IPS DF 19.7 (cell line): ENCODE data around the gene INTS11.

Experiments
- DNase-seq: peaks from one replicate; pipeline ENCODE4 v3.0.0-alpha.2; 2013; ENCODE audit warnings: low read depth, low spot score

INTS11 gene

DNA sequence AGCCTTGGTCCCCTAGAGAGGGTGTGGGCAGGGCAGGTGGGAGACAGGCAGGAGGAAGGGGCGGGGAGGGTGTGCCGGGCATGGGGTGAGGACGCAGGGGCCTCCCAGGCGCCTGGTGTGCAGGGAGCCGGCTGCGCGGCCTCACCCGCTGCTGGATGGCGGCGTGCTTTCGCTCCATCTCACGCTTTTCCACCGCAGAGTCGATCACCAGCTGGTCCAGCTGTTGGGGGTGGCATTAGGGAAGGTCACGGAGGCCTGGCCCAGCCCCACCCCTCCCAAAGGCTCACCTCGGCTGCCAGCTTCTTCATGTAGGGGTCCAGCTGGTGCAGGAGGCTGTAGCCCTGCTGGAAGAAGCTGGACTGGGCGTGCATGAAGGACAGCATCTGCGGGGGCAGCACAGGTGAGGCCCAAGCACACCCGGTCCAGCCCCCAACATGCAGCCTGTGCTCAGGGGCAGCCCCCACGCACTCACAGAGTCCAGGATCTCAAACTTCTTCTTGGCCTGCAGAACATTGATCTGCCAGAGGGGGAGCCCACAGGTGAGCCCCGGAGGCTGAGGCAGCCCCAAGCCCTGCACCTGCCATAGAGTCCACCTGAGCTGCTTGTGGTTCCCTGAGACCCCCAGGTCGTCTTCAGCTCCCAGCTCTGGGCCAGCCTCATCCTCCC, 24.6 kb downstream of the INTS11 start:
- DNase-seq, result no peak

DNA sequence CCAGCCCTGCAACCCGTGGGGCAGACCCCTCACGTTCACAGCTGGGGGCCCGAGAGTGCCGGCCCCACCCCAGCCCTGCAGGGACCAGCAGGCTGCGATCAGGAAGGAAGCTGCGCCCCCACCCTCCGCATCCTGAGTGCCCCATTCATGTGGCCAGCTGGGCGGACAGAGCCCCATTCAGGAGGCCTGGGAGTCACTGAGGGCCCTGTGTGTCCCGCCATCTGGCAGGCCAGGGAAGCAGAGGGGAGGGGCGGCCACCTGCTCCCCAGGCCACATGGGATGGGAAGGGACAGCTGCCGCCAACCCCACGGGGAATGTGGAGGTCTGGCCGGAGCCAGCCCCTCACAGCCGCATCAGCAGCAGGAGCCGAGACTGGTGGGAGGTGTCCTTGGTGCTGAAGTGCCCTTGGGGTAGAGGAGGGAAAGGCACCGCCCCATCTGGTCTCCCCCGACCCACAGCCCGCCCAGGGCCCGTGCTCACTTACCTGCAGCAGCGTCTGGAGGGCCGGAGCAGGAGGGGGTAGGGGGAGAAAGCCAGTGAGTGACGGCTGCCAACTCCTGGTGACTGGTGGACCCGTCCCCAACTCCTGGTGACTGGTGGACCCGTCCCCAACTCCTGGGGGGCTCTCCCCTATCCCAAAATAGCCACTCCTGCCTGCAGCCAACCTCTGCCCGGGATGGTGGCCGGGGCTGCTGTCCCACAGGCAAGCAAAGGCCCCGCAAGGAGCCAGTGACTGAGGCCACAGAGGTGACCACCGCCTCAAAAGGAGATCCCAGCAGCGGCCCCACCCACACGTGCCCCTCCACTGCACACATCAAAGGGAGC, 25.4 kb downstream of the INTS11 start:
- DNase-seq, result no peak

DNA sequence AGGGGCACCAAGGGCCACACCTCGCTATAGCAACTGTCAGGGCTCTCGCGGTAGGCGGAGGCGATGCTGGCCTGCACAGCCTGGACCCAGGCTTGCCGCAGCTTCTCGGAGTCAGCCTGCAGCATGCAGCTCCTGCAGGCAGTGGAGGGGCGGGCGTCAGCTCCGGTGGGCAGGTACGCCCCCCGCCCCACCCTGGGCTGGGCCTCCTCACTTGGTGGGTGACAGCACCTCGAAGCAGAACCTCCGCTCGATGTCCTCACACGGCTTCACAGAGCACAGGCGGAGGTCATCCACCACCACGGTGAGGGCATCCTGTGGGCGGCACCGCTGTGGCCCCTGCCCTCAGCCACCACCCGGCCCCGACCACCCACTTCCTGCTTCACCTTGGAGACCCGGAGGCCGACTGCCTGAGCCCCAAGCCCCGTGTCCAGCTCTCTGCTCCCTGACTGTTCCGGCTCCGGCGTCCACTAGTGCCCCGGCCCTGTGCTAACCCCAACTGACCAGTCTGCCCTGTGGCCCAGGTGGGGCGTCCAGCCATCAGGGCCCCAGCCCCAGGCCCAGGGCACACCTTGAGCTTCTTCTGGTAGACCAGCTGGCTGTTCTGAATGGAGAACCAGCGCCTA, 26.5 kb downstream of the INTS11 start:
- DNase-seq, result no peak

DNA sequence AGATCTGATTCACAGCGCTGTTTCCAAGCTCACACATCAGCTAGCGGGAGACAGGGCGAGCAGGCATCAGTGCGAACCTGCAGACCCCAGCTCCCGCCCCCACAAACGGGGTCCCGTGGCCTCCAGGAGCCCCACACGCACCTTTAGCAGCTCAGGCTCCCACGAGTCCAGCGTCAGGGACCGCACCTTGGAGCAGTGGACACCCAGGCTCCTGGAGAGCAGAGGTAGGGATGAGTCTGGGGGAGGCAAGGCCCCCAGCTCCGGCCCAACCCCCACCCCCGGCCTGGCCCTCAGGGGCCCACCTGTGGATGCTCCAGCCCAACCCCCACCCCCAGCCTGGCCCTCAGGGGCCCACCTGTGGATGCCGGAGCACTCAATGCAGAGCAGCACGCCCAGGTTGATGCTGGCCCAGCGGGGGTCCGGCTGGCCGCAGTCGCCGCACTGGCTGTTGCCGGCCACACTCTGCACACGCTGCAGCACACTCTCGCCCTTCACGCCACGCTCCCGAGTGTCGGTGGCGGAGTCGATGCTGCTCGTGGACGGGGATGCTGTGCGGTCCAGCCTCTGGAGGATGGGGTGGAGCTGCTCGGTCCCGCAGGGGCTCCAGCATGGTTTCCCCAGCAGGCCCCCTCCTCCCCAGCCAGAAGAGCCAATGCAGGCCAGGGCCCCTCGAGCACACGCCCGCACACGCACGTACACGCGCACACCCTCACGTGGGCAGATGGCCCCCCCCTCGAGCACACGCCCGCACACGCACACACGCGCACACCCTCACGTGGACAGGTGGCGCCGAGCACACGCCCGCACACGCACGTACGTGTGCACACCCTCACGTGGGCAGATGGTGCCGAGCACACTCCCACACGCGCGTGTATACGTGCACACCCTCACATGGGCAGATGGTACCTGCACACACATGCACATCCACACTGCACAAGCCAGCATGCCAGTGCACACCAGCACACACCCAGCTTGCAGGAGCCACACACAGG, 28.1 kb downstream of the INTS11 start:
- DNase-seq, result no peak

DNA sequence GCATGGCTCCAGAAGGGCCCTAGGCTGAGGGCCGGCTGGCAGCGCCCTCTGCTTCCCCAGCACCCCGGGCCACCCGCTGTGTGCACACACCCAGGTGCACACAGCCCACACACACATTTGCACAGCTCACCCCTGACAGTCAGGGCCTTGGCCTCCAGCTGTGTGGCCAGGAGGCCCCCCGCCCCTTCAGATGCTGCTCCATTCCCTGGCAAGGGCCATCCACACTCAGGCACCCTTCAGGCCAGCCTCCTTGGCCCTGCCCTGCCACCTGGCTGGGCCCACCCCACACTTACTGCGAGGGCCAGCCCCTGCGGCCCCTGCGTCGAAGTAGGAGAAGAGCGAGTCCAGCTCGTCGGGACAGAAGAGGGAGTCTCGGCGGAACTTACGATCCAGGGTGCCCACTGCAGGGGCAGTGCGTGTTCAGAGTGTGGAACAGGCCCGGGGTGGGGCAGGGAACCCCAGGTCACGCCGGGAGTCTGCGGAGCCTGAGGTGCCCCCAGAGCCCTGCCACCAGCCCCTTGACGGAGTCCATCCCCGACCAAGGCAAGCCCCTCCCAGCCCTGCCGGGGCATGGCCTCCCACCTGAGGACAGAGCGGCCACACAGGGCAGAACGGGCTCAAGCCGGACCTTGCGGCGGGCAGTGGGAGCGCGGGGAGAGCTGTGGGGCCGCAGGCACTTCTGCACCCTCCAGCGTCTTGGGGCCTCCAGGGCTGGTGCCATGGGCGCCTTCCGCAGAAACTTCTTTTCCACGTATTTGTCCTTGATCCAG, 29.1 kb downstream of the INTS11 start:
- DNase-seq, result no peak

DNA sequence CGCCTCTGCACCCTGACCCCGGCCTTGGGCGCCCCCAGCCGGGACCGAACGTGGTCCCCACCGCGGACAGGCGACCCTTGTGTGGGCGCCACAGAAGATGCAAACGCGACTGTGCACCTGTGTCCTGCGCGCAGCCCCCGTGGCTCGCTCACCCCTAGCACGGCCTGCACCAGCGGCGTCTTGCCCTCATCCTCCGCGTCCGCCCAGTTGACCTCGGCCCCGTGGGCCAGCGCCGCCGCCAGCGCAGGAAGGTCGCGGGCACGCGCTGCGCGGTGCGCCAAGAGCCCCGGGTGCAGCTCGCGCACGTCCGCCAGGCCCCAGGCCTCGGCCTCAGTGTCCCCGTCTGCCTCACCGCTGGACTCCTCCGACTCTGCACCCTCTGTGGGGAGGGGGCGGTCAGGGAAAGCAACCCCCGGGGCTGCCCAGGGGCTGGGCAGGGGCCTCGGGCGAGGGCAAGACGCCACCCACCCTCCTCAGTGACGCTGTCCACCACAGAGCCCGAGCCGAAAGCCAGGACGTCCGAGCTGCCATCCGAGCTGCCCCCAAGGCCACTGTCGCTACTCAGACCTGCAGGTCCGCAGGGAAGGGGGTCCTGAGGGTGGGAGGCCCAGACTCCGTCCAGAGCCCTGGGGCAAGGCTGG, 30.1 kb downstream of the INTS11 start:
- DNase-seq, result no peak

GRCh38 chr1:1293263-1294249, 30.9 kb downstream of the INTS11 start:
- DNase-seq, result no peak

GRCh38 chr1:1292851-1293250, 31.6 kb downstream of the INTS11 start:
- no peak for DNase-seq

- DNase-seq, result no peak
Observed at GRCh38 chr1:1292442-1292779, 32.0 kb downstream of the INTS11 start.

DNA sequence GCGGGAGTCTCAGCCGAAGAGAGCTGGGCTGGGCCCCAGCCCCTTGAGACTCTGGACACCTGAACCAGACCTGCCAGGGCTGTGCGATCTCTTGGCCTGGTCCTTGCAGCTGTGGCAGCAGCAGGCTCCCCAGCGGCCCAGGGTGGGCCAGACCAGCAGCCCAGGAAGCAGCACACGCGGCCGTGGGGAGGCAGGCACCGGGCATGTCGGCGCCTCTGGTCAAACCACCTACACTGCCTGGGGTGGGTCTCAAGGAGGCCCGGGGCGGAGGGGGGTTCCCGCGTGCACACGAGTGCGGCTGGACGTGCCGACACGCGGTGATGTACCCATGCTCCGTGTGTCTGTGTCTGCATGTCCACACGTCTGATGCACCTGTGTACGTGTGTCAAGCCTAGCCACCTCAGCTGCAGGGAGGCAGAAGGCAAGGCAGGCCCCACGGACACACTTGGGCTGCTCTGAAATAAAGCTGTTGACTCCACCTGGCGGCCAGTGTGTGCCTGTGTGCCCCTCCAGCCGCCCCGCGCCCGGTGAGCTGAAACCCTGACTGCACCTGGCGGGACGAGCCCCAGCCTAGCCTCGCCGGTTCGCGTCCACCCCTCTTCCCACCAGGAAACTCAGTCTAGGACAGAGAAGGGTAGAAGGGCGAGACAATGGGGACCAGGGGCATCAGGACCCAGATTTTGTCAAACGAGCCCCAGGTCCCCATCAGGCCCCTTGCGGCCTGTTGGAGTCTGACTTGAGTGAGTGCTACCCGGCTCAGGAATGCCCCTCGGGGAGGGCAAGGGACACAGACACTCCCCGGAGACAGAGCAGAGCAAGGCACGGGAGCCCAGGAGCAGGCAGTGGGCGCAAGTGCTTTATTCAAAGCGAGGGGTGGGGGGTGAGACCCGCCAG, 32.7 kb downstream of the INTS11 start:
- no peak for DNase-seq

- DNase-seq, result no peak
Observed at GRCh38 chr1:1291023-1291528, 33.4 kb downstream of the INTS11 start.

DNA sequence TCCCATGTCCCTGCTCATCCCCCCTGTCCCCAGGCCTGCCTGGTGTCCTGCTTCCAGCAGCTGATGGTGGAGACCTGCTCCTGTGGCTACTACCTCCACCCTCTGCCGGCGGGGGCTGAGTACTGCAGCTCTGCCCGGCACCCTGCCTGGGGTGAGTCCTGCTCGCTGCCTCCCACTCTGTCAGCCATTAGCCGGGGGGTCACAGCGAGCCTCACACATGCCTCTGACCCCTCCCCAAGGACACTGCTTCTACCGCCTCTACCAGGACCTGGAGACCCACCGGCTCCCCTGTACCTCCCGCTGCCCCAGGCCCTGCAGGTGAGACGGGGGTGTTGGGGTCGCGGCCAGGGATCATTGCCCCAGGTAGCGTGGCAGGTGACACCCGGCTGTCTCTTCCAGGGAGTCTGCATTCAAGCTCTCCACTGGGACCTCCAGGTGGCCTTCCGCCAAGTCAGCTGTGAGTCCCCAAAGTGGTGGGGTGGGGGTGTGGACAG, 34.2 kb downstream of the INTS11 start:
- DNase-seq, result no peak

DNA sequence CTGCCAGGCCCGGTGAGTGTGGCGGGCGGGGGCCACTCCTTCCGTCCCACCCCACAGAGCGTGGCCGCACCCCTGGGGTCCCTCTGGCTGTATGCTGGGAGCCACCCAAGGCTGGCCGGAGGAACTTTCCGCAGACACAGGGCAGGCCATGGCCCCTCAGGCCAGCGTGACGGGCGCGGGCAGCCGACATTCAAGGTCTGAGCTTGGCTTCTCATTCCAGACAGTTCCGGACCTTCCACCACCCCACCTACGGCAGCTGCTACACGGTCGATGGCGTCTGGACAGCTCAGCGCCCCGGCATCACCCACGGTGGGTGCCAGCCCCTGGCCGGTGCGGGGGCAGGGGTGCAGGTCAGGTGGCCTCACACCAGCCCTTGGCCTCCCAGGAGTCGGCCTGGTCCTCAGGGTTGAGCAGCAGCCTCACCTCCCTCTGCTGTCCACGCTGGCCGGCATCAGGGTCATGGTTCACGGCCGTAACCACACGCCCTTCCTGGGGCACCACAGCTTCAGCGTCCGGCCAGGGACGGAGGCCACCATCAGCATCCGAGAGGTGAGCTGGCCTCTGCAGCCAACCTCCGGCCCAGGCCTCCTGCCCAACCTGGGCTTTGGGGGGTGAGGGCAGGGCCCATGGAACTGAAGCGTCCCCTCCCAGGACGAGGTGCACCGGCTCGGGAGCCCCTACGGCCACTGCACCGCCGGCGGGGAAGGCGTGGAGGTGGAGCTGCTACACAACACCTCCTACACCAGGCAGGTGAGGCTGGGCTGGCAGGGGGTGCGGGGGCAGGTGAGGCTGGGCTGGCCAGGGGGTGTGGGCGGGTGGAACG, 37.0 kb downstream of the INTS11 start:
- no peak for DNase-seq

DNA sequence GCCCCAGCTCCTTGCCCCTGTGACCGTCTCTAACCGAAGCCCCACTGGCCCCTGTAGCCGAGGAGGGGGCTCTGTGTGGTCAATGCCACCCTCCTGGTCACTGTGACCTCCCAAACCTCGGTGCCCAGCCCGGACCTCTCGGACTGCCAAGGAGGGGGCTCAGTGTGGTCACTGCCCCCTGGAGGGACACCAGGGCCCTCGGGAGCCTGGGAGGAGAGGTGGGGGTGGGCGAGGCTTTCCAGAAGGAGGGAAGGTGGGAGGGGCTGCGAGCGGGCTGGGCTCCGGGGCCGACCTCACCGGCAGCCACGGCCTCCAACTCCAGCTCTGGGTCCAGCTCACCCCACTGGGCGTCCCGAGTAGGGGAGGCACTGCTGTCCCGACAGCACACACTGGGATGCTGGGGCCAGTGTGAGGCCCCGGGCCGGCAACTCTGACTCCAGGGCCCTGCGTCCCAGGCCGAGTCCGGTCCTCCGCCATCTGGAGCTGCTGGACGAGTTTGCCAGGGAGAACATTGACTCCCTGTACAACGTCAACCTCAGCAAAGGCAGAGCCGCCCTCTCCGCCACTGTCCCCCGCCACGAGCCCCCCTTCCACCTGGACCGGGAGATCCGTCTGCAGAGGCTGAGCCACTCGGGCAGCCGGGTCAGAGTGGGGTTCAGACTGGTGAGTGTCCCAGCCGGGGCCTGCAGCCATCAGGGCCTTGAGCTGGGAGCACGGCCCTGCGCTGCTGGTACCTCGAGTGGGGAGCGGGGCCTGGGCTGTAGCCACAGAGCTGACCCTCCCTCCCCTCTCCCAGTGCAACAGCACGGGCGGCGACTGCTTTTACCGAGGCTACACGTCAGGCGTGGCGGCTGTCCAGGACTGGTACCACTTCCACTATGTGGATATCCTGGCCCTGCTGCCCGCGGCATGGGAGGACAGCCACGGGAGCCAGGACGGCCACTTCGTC, 37.9 kb downstream of the INTS11 start:
- no peak for DNase-seq

DNA sequence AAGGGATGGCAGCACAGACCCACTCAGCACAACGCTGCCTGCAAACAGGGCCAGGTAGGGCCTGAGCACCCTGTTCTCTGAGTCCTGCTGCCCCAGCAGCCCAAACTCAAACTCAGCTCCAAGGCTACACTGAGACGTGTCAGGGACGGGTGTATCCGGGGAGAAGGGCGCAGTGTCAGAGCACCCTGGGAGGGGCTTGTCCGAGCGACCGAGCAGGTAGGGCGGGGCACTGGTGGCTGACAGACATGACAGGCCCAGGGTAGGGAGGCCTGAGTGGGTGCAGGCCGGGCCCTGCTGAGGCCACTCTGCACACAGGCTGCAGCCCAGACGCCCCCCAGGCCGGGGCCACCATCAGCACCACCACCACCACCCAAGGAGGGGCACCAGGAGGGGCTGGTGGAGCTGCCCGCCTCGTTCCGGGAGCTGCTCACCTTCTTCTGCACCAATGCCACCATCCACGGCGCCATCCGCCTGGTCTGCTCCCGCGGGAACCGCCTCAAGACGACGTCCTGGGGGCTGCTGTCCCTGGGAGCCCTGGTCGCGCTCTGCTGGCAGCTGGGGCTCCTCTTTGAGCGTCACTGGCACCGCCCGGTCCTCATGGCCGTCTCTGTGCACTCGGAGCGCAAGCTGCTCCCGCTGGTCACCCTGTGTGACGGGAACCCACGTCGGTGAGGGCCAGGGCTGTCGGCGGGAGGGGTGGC, 38.7 kb downstream of the INTS11 start:
- no peak for DNase-seq
